ENCODE measurements around the gene KRT5. TPM values are rescaled to one million over a fixed set of nuclear protein-coding genes. Genes with fewer than 3 reads are reported as not detected.
"Not testable (repeated sequence)": the region's sequence is repeated elsewhere in the genome, so short reads cannot be mapped to it uniquely, and the experiment has no call there.

The KRT5 gene
- total RNA-seq, 4 donors from 2014 or later: 3.6 to 59.0 (median 14.4) TPM

DNA sequence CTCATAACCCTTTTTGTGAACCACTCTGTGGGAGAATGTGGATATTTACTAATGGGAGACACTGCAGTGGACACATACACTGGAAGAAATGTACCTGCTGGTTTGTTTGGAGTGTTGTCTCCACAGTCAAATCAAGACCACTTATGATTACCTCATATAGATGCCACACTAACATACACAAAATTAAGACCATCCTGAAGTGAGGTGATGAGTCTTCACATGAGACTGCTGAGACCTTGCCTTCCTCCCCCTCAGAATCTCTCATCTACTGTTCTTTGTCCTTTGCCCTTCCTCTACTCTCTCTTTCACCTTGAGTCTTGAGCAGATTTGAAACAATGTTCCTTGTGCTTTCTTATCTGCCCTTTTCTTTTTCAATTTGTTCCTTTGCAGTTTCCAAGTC lies 31.5 kb downstream of the KRT5 start:
- ATAC-seq (ENCODE audit: low FRiP score): no peak
- TF ChIP-seq, protein P1, sequence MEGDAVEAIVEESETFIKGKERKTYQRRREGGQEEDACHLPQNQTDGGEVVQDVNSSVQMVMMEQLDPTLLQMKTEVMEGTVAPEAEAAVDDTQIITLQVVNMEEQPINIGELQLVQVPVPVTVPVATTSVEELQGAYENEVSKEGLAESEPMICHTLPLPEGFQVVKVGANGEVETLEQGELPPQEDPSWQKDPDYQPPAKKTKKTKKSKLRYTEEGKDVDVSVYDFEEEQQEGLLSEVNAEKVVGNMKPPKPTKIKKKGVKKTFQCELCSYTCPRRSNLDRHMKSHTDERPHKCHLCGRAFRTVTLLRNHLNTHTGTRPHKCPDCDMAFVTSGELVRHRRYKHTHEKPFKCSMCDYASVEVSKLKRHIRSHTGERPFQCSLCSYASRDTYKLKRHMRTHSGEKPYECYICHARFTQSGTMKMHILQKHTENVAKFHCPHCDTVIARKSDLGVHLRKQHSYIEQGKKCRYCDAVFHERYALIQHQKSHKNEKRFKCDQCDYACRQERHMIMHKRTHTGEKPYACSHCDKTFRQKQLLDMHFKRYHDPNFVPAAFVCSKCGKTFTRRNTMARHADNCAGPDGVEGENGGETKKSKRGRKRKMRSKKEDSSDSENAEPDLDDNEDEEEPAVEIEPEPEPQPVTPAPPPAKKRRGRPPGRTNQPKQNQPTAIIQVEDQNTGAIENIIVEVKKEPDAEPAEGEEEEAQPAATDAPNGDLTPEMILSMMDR (IDR thresholded peaks at IDR 0.05): no peak
- no peak for DNase-seq (ENCODE audit: low spot score)

DNA sequence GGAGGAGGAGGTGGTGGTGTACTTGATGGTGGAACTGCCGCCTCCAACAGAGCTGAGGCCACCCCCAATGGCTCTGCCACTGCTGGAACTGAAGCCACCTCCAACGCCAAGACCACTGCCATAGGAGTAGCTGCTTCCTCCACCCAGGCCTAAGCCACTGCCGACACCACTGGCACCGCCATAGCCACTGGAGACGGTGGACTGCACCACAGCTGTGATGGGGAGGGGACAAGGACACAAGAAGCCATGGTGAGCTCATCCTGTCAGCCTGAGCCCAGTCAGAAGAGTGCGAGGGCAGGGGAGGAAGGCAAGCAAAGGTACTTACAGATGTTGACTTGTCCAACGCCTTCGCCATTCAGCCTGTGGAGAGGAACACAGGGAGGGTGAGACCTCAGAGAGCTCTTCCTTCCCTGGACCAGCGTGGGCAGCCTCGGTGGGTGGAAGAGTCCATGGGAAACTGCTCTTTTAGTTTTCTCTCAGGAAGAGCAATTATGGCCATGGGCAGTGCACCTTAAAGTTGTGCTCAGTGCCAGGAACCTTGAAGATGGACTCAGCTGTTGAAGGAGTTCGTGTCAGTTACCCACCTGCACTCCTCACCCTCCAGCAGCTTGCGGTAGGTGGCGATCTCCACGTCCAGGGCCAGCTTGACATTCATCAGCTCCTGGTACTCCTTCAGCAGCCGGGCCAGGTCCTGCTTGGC lies 32.3 kb downstream of the KRT5 start:
- not testable (repeated sequence) for DNase-seq (ENCODE audit: low spot score)

DNA sequence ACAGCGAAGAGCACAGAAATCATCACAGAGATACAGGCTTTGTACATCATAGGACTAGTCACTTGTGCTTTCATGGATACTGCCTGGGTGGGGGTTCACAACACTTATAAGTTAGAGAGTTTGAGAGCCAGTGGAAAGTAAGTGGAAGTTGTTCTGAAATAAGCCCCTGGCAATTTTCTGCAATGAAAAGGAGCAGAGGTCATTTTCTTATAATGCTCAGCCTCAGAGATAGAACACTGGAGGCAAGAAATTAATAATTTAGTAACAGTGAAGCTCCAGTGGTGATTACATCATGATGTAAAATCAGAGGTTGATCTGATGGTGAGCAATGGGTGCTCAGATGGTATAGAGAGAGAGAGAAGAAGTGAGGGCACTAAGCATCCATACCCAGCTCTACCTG lies 33.0 kb downstream of the KRT5 start:
- TF ChIP-seq, protein P1 (IDR thresholded peaks at IDR 0.05): no peak
- ATAC-seq (ENCODE audit: low FRiP score) (no peak), DNase-seq (ENCODE audit: low spot score) (no peak)

More for the DNA sequence above, 32.3 kb downstream of the KRT5 start:
- ATAC-seq (ENCODE audit: low FRiP score): not testable (repeated sequence)

- DNase-seq (ENCODE audit: low spot score) (no peak), ATAC-seq (ENCODE audit: low FRiP score) (no peak)
- TF ChIP-seq, protein P1 (IDR thresholded peaks at IDR 0.05): no peak
These were observed 33.8 kb downstream of the KRT5 start for GRCh38 chr12:52486166-52487105.

GRCh38 chr12:52480073-52480472 lies 40.1 kb downstream of the KRT5 start:
- no peak for ATAC-seq (ENCODE audit: low FRiP score)
- no peak for DNase-seq (ENCODE audit: low spot score)
- TF ChIP-seq, protein P1 (IDR thresholded peaks at IDR 0.05): no peak

DNA sequence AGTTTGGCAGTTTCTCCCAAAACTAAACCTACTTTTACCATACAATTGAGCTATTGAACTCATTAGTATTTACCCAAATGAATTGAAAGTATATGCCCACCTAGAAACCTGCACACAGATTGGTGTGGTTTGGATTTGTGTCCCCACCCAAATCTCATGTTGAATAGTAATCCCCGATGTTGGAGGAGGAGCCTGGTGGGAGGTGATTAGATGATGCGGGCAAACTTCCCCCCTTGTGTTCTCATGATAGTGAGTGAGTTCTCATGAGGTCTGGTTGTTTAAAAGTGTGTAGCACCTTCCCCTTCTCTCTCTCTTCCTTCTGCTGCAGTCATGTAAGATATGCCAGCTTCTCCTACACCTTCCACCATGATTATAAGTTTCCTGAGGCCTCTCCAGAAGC lies 42.5 kb downstream of the KRT5 start:
- no peak for ATAC-seq (ENCODE audit: low FRiP score)
- TF ChIP-seq, protein P1 (IDR thresholded peaks at IDR 0.05): no peak

GRCh38 chr12:52474212-52474611 lies 46.0 kb downstream of the KRT5 start:
- DNase-seq (ENCODE audit: low spot score) (no peak), ATAC-seq (ENCODE audit: low FRiP score) (no peak)
- TF ChIP-seq, protein P1 (IDR thresholded peaks at IDR 0.05): no peak

More for the DNA sequence above, 42.5 kb downstream of the KRT5 start:
- no peak for DNase-seq (ENCODE audit: low spot score)

All from omental fat pad (tissue), 4 donors.